CD14-positive monocyte (primary cell): ENCODE measurements around the gene YIPF6. TPM values are rescaled to one million over a fixed set of nuclear protein-coding genes. Genes with fewer than 3 reads are reported as not detected.

Experiments used
- DNase-seq, 3 donors: peaks; one replicate each; pipeline ENCODE4 v3.0.0-alpha.2; 2011 to 2022
- H2AFZ ChIP-seq: 2 replicates; pipeline ENCODE4 v1.6.0; 2012; ENCODE audit warnings: mild to moderate bottlenecking, low read depth, low read length, inconsistent platforms; ENCODE audit not compliant: insufficient read depth, poor library complexity, severe bottlenecking
- H3K27ac ChIP-seq, 2 donors: 1 replicate in 1 of 2; 2 replicates in 1 of 2; pipeline ENCODE4 v1.5.1; 2012 to 2013; ENCODE audit warnings: low read length in 2 of 2, control low read depth in 1 of 2, inconsistent platforms in 1 of 2, low read depth in 1 of 2, mild to moderate bottlenecking in 1 of 2
- H3K27me3 ChIP-seq, 2 donors: one replicate each; pipeline versions ENCODE4 v1.6.0 to v1.6.1; 2011 to 2013; ENCODE audit warnings: low read length in 2 of 2; ENCODE audit not compliant: control insufficient read depth in 2 of 2, insufficient read depth in 2 of 2
- H3K36me3 ChIP-seq, 2 donors: replicated peaks in 1 of 2; 1 replicate in 1 of 2; 2 replicates in 1 of 2; pipeline versions ENCODE4 v1.5.1 to v1.6.1; 2012 to 2013; ENCODE audit warnings: low read length in 2 of 2, control low read depth in 1 of 2, inconsistent platforms in 1 of 2, mild to moderate bottlenecking in 1 of 2; ENCODE audit not compliant: insufficient read depth in 2 of 2, control insufficient read depth in 1 of 2
- H3K4me1 ChIP-seq, 2 donors: 1 replicate in 1 of 2; 2 replicates in 1 of 2; pipeline versions ENCODE4 v1.5.1 to v1.6.1; 2012 to 2013; ENCODE audit warnings: low read length in 2 of 2, control low read depth in 1 of 2, inconsistent platforms in 1 of 2, mild to moderate bottlenecking in 1 of 2, moderate library complexity in 1 of 2; ENCODE audit not compliant: insufficient read depth in 2 of 2, control insufficient read depth in 1 of 2
- H3K4me2 ChIP-seq: replicated peaks from 2 replicates; pipeline ENCODE3; 2012; ENCODE audit warnings: low read length, moderate library complexity, mild to moderate bottlenecking; ENCODE audit not compliant: poor library complexity, severe bottlenecking; ENCODE audit errors: extremely low read depth
- H3K4me3 ChIP-seq, 3 experiments: fragments of 200-600 bp in 1 of 3; sonication (generic) in 1 of 3; replicated peaks in 1 of 3; 1 replicate in 2 of 3; 2 replicates in 1 of 3; pipeline ENCODE4 v1.5.1; 2011 to 2013; ENCODE audit warnings: low read length in 3 of 3, mild to moderate bottlenecking in 3 of 3, control low read depth in 2 of 3, low read depth in 2 of 3, inconsistent platforms in 1 of 3, moderate library complexity in 1 of 3
- H3K79me2 ChIP-seq: 2 replicates; pipeline ENCODE4 v1.6.0; 2012; ENCODE audit warnings: mild to moderate bottlenecking, control low read depth, inconsistent platforms, low read length, moderate library complexity; ENCODE audit not compliant: insufficient read depth
- H3K9ac ChIP-seq: 2 replicates; pipeline ENCODE4 v1.6.0; 2017; ENCODE audit warnings: low read length, mild to moderate bottlenecking; ENCODE audit not compliant: insufficient read depth, poor library complexity, severe bottlenecking
- H3K9me3 ChIP-seq, 2 donors: replicated peaks in 1 of 2; 1 replicate in 1 of 2; 2 replicates in 1 of 2; pipeline versions ENCODE4 v1.5.1 to v1.6.1; 2012 to 2013; ENCODE audit warnings: low read length in 2 of 2, control low read depth in 1 of 2; ENCODE audit not compliant: control insufficient read depth in 1 of 2, insufficient read depth in 1 of 2
- H4K20me1 ChIP-seq: 2 replicates; pipeline ENCODE4 v1.6.0; 2012; ENCODE audit warnings: mild to moderate bottlenecking, low read length, control low read depth, moderate library complexity; ENCODE audit not compliant: insufficient read depth
- H3K27ac Mint-ChIP-seq, 7 donors: one replicate each; pipeline ENCODE4 v1.8.0; 2020; ENCODE audit warnings: mild to moderate bottlenecking in 7 of 7, mixed read lengths in 7 of 7, moderate library complexity in 6 of 7, inconsistent platforms in 2 of 7
- H3K27me3 Mint-ChIP-seq, 3 donors: one replicate each; pipeline ENCODE4 v1.8.0; 2021 to 2022; ENCODE audit warnings: low read depth in 3 of 3, mild to moderate bottlenecking in 3 of 3, mixed read lengths in 3 of 3, moderate library complexity in 3 of 3, inconsistent platforms in 1 of 3
- H3K36me3 Mint-ChIP-seq, 2 donors: one replicate each; pipeline ENCODE4 v1.8.0; 2020; ENCODE audit warnings: mixed read lengths in 2 of 2, inconsistent platforms in 1 of 2, mild to moderate bottlenecking in 1 of 2
- H3K4me1 Mint-ChIP-seq: one replicate; pipeline ENCODE4 v1.8.0; 2020; ENCODE audit warnings: mild to moderate bottlenecking, mixed read lengths
- H3K4me3 Mint-ChIP-seq, 2 donors: one replicate each; pipeline ENCODE4 v1.8.0; 2020; ENCODE audit warnings: mild to moderate bottlenecking in 2 of 2, mixed read lengths in 2 of 2, moderate library complexity in 1 of 2
- H3K9me3 Mint-ChIP-seq, 7 donors: one replicate each; pipeline ENCODE4 v1.8.0; 2020 to 2022; ENCODE audit warnings: mixed read lengths in 7 of 7, mild to moderate bottlenecking in 6 of 7, moderate library complexity in 6 of 7, inconsistent platforms in 2 of 7
- CTCF ChIP-seq: fragments of 200-600 bp; IDR thresholded peaks from one replicate; pipeline ENCODE4 v1.8.0; 2022; ENCODE audit warnings: antibody characterized with exemption, mild to moderate bottlenecking
- WGBS: methylation state at CpG from one replicate; pipeline ENCODE4 v1.1.5; 2013; ENCODE audit warnings: missing lambda C conversion rate; ENCODE audit not compliant: insufficient coverage; 5-methylcytosine and 5-hydroxymethylcytosine counted together
- intact Hi-C, 2 donors: fragments of 100-400 bp; cut with micrococcal nuclease; formaldehyde crosslinking; loops; one replicate each; pipeline versions ENCODE4 v1.15.0 to v1.15.1; 2023
- polyA plus RNA-seq, 3 donors: library from polyadenylated mRNA; depleted of rRNA in 1 of 3; unstranded in 2 of 3; stranded (reverse) in 1 of 3; fragments of 300-500 nt in 2 of 3; fragments of >200 nt in 1 of 3; fragmentation: Illumina TruSeq in 2 of 3; gene quantifications; 1 replicate in 2 of 3; 2 replicates in 1 of 3; pipeline ENCODE4 v1.2.3, GENCODE V29; 2012 to 2021

The YIPF6 gene
- polyA plus RNA-seq, 3 donors, result 3.8 to 23.6 (median 21.0) TPM

- Histone ChIP-seq H2AFZ (no peak overlapping the region), H3K4me3 (no peak overlapping the region), H3K27me3 (no peaks in the 10 kb centered on the region), H4K20me1 (no peaks in the 10 kb centered on the region), H3K79me2 (no peaks in the 10 kb centered on the region), H3K27ac (no peak overlapping the region), H3K9me3 (peaks cover 0 to 5% of the 10 kb centered on the region in 2 donors), H3K9ac (no peak overlapping the region), H3K4me2 (no peak overlapping the region), H3K4me1 (no peaks in the 10 kb centered on the region), H3K36me3 (peaks cover 12 to 31% of the 10 kb centered on the region in 2 donors)
- WGBS, result no CpG with 5 or more reads among the region's 2 CpGs
- DNase-seq, result no peak
- Mint-ChIP-seq H3K27ac (no peak overlapping the region), H3K9me3 (peaks cover 4 to 9% (median 7%) of the 10 kb centered on the region in 7 donors), H3K4me1 (no peaks in the 10 kb centered on the region), H3K4me3 (no peak overlapping the region), H3K36me3 (peaks cover 23 to 26% of the 10 kb centered on the region in 2 donors), H3K27me3 (peaks cover 0 to 3% (median 0%) of the 10 kb centered on the region in 3 donors)
- intact Hi-C loops, result no loop called here
- TF ChIP-seq CTCF, result no peak
Observed at GRCh38 chrX:68536884-68537283, 38.0 kb downstream of the YIPF6 start.

GRCh38 chrX:68550193-68550592, 51.3 kb downstream of the YIPF6 start:
- Mint-ChIP-seq H3K9me3 (peaks cover 0 to 3% (median 0%) of the 10 kb centered on the region in 7 donors), H3K4me1 (no peaks in the 10 kb centered on the region), H3K4me3 (no peak overlapping the region), H3K36me3 (no peaks in the 10 kb centered on the region), H3K27me3 (peaks cover 0 to 4% (median 0%) of the 10 kb centered on the region in 3 donors), H3K27ac (no peak overlapping the region)
- intact Hi-C loops, result no loop called here
- Histone ChIP-seq H2AFZ (no peak overlapping the region), H3K79me2 (no peaks in the 10 kb centered on the region), H3K4me1 (no peaks in the 10 kb centered on the region), H4K20me1 (no peaks in the 10 kb centered on the region), H3K27me3 (no peaks in the 10 kb centered on the region), H3K9ac (no peak overlapping the region), H3K9me3 (no peaks in the 10 kb centered on the region), H3K36me3 (no peaks in the 10 kb centered on the region), H3K4me3 (no peak overlapping the region), H3K27ac (no peak overlapping the region), H3K4me2 (no peak overlapping the region)
- TF ChIP-seq CTCF, result no peak
- DNase-seq, result no peak
- no CpG with 5 or more reads among the region's 3 CpGs for WGBS
